Cardiac fibroblast (primary cell): ENCODE data around the gene TNS1.

Source experiments
- DNase-seq, 2 donors: peaks; one replicate each; pipeline versions ENCODE4 v3.0.0 to v3.0.0-alpha.2; 2010; ENCODE audit warnings: low read depth in 2 of 2
- H3K4me3 ChIP-seq, 2 donors: replicated peaks in 1 of 2; 1 replicate in 1 of 2; 2 replicates in 1 of 2; pipeline ENCODE4 v1.5.1; 2011; ENCODE audit warnings: low read depth in 2 of 2, low read length in 2 of 2, mild to moderate bottlenecking in 2 of 2, moderate library complexity in 1 of 2
- TF ChIP-seq, protein P1 (sequence below): IDR thresholded peaks from one replicate; pipeline ENCODE4 v1.5.1; 2011; ENCODE audit warnings: low read depth, mild to moderate bottlenecking, low read length, inconsistent platforms

The TNS1 gene

DNA sequence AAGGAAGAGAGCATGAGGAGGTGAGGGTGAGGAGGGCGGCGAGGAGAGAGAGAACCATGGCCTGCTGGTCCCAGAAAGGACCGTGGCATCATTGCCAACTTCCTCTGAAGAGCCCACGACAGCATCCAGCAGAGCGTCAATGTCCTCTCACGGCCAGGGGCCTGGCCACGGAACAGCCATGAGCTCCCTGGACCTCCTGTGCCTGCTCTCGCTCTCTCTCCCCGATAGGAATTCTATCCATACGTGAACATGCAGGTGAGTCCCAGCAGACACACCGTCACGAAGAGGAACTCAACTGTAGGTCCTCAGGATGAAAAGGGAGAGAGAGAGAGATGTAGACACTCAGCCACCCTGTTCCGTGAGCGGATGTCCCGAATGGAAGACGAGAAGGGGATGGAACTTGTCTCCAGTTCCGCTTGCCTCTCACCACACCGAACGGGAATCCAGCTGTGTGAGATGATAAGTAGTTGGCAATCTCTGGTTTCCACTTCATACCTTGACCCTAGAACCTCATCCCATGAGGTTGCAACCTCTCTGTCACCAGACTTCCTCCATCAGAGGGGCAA lies 107.6 kb downstream of the TNS1 start:
- no peak overlapping the region for H3K4me3 ChIP-seq
- DNase-seq, result no peak
- TF ChIP-seq, protein P1, sequence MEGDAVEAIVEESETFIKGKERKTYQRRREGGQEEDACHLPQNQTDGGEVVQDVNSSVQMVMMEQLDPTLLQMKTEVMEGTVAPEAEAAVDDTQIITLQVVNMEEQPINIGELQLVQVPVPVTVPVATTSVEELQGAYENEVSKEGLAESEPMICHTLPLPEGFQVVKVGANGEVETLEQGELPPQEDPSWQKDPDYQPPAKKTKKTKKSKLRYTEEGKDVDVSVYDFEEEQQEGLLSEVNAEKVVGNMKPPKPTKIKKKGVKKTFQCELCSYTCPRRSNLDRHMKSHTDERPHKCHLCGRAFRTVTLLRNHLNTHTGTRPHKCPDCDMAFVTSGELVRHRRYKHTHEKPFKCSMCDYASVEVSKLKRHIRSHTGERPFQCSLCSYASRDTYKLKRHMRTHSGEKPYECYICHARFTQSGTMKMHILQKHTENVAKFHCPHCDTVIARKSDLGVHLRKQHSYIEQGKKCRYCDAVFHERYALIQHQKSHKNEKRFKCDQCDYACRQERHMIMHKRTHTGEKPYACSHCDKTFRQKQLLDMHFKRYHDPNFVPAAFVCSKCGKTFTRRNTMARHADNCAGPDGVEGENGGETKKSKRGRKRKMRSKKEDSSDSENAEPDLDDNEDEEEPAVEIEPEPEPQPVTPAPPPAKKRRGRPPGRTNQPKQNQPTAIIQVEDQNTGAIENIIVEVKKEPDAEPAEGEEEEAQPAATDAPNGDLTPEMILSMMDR, result no peak

DNA sequence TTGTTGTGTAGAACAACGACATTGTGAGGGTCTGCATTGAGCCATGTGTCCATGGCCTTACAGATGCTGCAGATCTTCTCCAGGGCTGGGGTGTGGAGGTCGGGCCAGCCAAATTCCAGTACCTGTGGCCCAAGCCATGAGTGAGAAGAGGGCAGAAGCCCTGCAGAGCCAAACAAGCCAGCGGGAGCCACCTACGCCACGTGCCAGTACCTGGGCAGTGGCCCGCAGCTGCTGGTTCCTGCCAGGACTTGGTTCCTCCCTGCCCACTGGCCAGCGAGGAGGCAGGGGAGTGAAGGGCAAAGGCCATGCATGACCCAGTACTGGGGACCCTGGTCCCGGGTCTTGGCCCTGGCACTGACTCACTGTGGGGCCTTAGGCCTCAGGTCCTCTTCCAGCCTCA lies 109.4 kb downstream of the TNS1 start:
- no peak overlapping the region for H3K4me3 ChIP-seq
- TF ChIP-seq, protein P1, result no peak
- DNase-seq, result no peak

DNA sequence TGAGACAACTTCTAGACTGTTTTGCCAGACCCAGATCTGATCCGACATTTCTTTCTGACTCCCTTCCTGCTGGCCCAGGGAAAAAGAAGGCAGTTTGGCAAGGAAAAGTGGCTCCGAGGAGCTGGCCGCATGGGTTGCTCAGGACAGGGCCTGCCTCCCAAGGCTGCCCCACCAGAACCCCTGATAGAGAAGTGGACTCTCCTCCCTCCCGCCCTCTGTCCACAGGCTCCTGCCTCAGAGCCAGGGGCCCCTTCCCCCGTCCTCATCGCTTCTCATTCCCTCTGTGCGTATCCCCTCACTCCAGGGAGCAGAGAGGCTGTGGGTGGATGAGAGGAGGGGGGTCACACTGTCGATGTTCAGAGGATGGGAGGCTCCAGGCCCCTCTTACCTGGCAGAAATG lies 110.2 kb downstream of the TNS1 start:
- TF ChIP-seq, protein P1, result no peak
- DNase-seq, result no peak
- no peak overlapping the region for H3K4me3 ChIP-seq

DNA sequence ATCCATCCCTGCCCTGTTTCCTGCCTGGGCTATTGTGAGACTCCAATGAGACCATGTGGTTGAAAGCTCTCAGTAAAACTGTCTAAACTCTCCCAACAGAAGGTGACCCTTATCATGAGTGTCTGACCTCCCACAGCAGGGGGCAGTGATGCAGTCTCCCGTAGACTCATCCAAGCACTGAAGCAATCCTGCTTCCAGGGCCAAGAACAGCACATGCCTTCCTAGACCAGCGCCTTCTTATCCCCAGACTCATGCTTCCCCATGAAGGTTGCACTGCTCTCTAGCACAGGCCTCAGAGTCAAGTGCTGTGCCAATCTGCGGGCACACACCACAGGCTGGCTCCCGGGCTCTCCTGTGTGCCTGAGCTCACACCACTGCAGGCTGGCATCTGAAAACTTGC lies 112.3 kb downstream of the TNS1 start:
- H3K4me3 ChIP-seq, result no peak overlapping the region
- DNase-seq, result peak; percentile 93
- TF ChIP-seq, protein P1, result peak; percentile 45

DNA sequence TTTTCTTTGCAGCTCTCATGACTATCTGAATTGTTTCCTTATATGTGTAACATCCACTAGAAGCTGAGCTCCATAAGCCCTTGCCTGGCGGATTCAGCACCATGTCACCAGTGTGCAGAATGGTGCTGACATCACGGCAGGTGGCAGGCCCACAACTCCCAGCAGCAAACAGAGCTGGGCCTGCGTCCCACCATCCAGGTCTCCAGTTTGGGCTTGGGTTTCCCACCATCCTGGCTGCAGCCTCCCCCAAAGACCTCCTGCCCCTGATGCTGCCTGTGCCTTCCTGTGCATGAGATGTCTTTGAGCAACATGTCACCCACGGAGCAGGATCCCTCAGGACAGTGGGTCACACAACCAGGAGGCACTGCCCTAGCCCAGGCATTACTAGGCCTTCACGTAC lies 113.1 kb downstream of the TNS1 start:
- DNase-seq, result no peak
- TF ChIP-seq, protein P1, result no peak
- H3K4me3 ChIP-seq, result no peak overlapping the region

DNA sequence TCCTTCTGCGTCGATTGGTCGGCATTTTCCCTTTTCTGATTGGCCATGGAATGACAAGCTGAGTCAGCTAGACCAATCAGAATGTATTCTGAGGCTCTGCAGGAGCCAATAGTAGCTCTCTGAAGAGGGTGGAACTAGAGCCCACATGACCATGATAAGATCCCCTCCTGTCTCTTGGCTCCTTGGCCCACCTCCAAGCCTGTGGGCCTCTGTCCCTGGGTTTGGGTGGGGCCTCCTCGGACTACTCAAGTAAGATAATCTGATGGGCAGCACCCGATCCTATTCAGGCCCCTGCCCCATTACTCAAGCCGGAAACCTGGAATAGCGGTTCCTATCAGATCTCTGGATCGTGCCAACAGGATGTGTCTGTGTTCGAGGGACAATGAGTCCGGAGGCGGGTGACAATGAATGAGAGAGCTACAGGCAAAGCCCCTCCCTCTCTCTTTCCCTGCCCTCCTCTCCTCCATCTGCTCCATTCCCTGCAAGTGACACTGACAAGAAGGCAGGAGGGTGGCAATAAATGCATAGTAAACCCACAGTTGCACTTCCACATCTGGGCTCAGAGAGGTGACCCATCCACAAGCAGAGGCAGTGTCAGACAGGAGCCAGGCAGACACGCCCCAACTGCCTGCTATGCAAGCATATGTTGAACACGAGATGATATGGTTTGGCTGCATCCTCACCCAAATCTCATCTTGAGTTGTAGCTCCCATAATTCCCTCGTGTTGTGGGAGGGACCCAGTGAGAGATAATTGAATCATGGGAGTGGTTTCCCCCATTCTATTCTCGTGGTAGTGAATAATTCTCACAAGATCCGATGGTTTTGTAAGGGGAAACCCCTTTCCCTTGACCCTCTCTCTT lies 114.7 kb downstream of the TNS1 start:
- TF ChIP-seq, protein P1, result no peak
- H3K4me3 ChIP-seq, result no peak overlapping the region
- peak; percentile 73 to 77 for DNase-seq
